ENCODE data around the gene SGCD.

DNA sequence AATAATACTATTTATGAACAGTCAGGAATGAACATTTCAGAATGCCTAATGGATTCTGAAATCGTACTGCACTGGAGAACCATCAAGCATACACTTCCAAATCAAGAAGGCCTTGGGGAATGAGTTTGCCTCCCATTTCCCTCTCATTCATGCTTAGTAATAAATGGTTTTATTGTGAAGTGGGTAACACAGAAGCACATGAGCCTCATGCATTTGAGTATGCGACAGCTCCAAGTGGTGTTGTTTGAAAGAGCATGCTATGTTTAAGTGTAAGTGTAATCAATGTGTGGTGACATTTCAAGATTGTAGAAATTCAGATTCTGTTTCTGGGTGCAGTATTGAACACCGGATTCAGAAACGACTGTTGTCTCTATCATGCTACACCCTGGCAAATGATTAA, 60.0 kb downstream of the SGCD start:
- TF ChIP-seq, protein P1, sequence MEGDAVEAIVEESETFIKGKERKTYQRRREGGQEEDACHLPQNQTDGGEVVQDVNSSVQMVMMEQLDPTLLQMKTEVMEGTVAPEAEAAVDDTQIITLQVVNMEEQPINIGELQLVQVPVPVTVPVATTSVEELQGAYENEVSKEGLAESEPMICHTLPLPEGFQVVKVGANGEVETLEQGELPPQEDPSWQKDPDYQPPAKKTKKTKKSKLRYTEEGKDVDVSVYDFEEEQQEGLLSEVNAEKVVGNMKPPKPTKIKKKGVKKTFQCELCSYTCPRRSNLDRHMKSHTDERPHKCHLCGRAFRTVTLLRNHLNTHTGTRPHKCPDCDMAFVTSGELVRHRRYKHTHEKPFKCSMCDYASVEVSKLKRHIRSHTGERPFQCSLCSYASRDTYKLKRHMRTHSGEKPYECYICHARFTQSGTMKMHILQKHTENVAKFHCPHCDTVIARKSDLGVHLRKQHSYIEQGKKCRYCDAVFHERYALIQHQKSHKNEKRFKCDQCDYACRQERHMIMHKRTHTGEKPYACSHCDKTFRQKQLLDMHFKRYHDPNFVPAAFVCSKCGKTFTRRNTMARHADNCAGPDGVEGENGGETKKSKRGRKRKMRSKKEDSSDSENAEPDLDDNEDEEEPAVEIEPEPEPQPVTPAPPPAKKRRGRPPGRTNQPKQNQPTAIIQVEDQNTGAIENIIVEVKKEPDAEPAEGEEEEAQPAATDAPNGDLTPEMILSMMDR (IDR thresholded peaks at IDR 0.05; ENCODE audit: low read depth, low read length), result no peak
- no peak for TF ChIP-seq EZH2phosphoT487 (IDR thresholded peaks at IDR 0.05; ENCODE audit: low read depth)
